Panc1 (cell line): ENCODE data around the gene CMTM7. TPM values are rescaled to one million over a fixed set of nuclear protein-coding genes. Genes with fewer than 3 reads are reported as not detected.

ENCODE experiments used
- ATAC-seq: fragments of 200-7000 bp; cut with Tn5 transposase; 2 replicates; pipeline ENCODE4 v1.9.1; 2020; ENCODE audit warnings: mild to moderate bottlenecking, moderate library complexity
- BruUV-seq: library from RNA; stranded (reverse); fragments of 400-500 nt; replicated peaks from 2 replicates; lab custom pipeline; 2021; lab: Mats Ljungman, UMichigan
- CTCF ChIA-PET: fragments of 300-600 bp; sonication (Branson Sonifier 250); formaldehyde crosslinking; loops from one replicate; lab custom pipeline; 2022; ENCODE audit warnings: antibody characterized with exemption; lab: Charles Lee
- POLR2A ChIA-PET: fragments of 300-600 bp; sonication (Branson Sonifier 250); formaldehyde crosslinking; loops from one replicate; lab custom pipeline; 2022; ENCODE audit warnings: antibody characterized with exemption; lab: Charles Lee
- DNase-seq: peaks from one replicate; pipeline ENCODE4 v3.0.0-alpha.2; 2010; ENCODE audit warnings: low read depth, low spot score
- H3K27ac ChIP-seq: 2 replicates; pipeline ENCODE4 v1.5.1; 2011; ENCODE audit warnings: mild to moderate bottlenecking, low read length, inconsistent platforms
- H3K27me3 ChIP-seq: fragments of 200-500 bp; sonication (Bioruptor generic); 2 replicates; pipeline ENCODE4 v1.6.0; 2014; ENCODE audit warnings: low read length, inconsistent platforms; ENCODE audit not compliant: control insufficient read depth, insufficient read depth
- H3K36me3 ChIP-seq: fragments of 200-500 bp; sonication (Bioruptor generic); 2 replicates; pipeline ENCODE4 v1.5.1; 2014; ENCODE audit warnings: inconsistent platforms, mild to moderate bottlenecking, low read length, moderate library complexity; ENCODE audit not compliant: control insufficient read depth, insufficient read depth
- H3K4me1 ChIP-seq: 2 replicates; pipeline ENCODE4 v1.5.1; 2011; ENCODE audit warnings: inconsistent platforms, mild to moderate bottlenecking, low read length, moderate library complexity; ENCODE audit not compliant: control insufficient read depth, insufficient read depth
- H3K4me3 ChIP-seq, 2 experiments: 2 replicates each; pipeline ENCODE4 v1.5.1; 2011 to 2012; ENCODE audit warnings: low read depth in 2 of 2, low read length in 2 of 2, mild to moderate bottlenecking in 2 of 2, inconsistent platforms in 1 of 2, moderate library complexity in 1 of 2
- H3K9me3 ChIP-seq: fragments of 200-500 bp; sonication (Bioruptor generic); 2 replicates; pipeline ENCODE4 v1.5.1; 2014; ENCODE audit warnings: low read depth, mild to moderate bottlenecking, inconsistent platforms, low read length, moderate library complexity; ENCODE audit not compliant: control insufficient read depth, insufficient read depth
- CTCF ChIP-seq: fragments of 450-650 bp; IDR thresholded peaks from 2 replicates; pipeline ENCODE4 v1.5.1; 2017; ENCODE audit warnings: mild to moderate bottlenecking
- POLR2AphosphoS5 ChIP-seq: IDR thresholded peaks from 2 replicates; pipeline ENCODE4 v1.6.1; 2012; ENCODE audit warnings: mild to moderate bottlenecking, low read depth, low read length, moderate library complexity
- REST ChIP-seq, 2 experiments: IDR thresholded peaks; 2 replicates each; pipeline ENCODE4 v1.6.1; 2011 to 2012; ENCODE audit warnings: low read depth in 2 of 2, control low read depth in 1 of 2, low read length in 1 of 2, mild to moderate bottlenecking in 1 of 2, moderate library complexity in 1 of 2; ENCODE audit not compliant: insufficient read depth in 1 of 2
- SIN3A ChIP-seq: IDR thresholded peaks from 2 replicates; pipeline ENCODE4 v1.6.1; 2012; ENCODE audit warnings: low read depth, mild to moderate bottlenecking, low read length, moderate library complexity, borderline replicate concordance; ENCODE audit not compliant: insufficient read depth
- TCF7L2 ChIP-seq: IDR thresholded peaks from 2 replicates; pipeline ENCODE4 v1.6.1; 2011; ENCODE audit warnings: mild to moderate bottlenecking, low read depth, low read length, inconsistent platforms
- in situ Hi-C: cut with HindIII; loops from 2 replicates; pipeline ENCODE4 v1.10.0; 2016; ENCODE audit warnings: low sequenced_read_pairs, low pct_unique_long_range_greater_than_20kb
- intact Hi-C: fragments of 100-400 bp; cut with micrococcal nuclease; formaldehyde crosslinking; loops from one replicate; pipeline ENCODE4 v1.10.0; 2022; ENCODE audit not compliant: unreplicated experiment
- total RNA-seq: library from RNA; stranded (reverse); gene quantifications from one replicate; pipeline ENCODE4 v1.2.1, GENCODE V29; 2021; ENCODE audit not compliant: unreplicated experiment

CMTM7 gene
- total RNA-seq, 1 experiment from 2014 or later = 43.5 TPM

- no peak for DNase-seq
- H3K4me1 ChIP-seq = no peaks in the 10 kb centered on the region
- TF ChIP-seq SIN3A = no peak
- TF ChIP-seq REST (IDR thresholded peaks at IDR 0.05; ENCODE audit: insufficient read depth in 1 of 2, low read depth in 2 of 2, low read length in 1 of 2) = no peak
- no peak for TF ChIP-seq POLR2AphosphoS5
- no peak for TF ChIP-seq CTCF
- no peak for TF ChIP-seq TCF7L2
These were observed 51.8 kb downstream of the CMTM7 start for GRCh38 chr3:32443478-32443877.

GRCh38 chr3:32447865-32448400 lies 56.3 kb downstream of the CMTM7 start:
- TF ChIP-seq SIN3A = no peak
- no peak for TF ChIP-seq POLR2AphosphoS5
- TF ChIP-seq CTCF = no peak
- TF ChIP-seq REST (IDR thresholded peaks at IDR 0.05; ENCODE audit: insufficient read depth in 1 of 2, low read depth in 2 of 2, low read length in 1 of 2) = no peak
- no peak for TF ChIP-seq TCF7L2
- CTCF ChIA-PET = no interaction called here
- in situ Hi-C loops = no loop called here
- DNase-seq (no peak), ATAC-seq (no peak)
- POLR2A ChIA-PET = no interaction called here
- Histone ChIP-seq H3K4me3 (no peak overlapping the region), H3K27ac (no peak overlapping the region), H3K27me3 (no peaks in the 10 kb centered on the region), H3K4me1 (no peaks in the 10 kb centered on the region), H3K36me3 (peaks cover 2% of the 10 kb centered on the region; the same call in 1 of the 2 replicates), H3K9me3 (no peaks in the 10 kb centered on the region)
- BruUV-seq = no TSS peak
- intact Hi-C loops = no loop called here

More at GRCh38 chr3:32443478-32443877, 51.8 kb downstream of the CMTM7 start:
- in situ Hi-C loops = no loop called here
- H3K4me3 ChIP-seq = no peak overlapping the region
- CTCF ChIA-PET = no interaction called here
- no peaks in the 10 kb centered on the region for H3K9me3 ChIP-seq
- no peak overlapping the region for H3K27ac ChIP-seq
- POLR2A ChIA-PET = no interaction called here
- no TSS peak for BruUV-seq
- H3K36me3 ChIP-seq = no peaks in the 10 kb centered on the region; the same call in 1 of the 2 replicates
- intact Hi-C loops = no loop called here
- ATAC-seq = no peak
- H3K27me3 ChIP-seq = no peaks in the 10 kb centered on the region
